GM23248 (cell line): Measurements from ENCODE around the gene WDR13.

Experiments used
- EZH2 ChIP-seq: fragments of 200-600 bp; sonication (generic); IDR thresholded peaks from 2 replicates; pipeline ENCODE4 v1.6.1; 2018; ENCODE audit warnings: antibody characterized with exemption, mild to moderate bottlenecking; ENCODE audit not compliant: insufficient read depth, poor library complexity, severe bottlenecking
- EZH2phosphoT487 ChIP-seq: fragments of 200-600 bp; sonication (generic); IDR thresholded peaks from 2 replicates; pipeline ENCODE4 v1.6.1; 2018; ENCODE audit warnings: antibody characterized with exemption, moderate library complexity, mild to moderate bottlenecking, low read depth; ENCODE audit not compliant: insufficient read depth

DNA sequence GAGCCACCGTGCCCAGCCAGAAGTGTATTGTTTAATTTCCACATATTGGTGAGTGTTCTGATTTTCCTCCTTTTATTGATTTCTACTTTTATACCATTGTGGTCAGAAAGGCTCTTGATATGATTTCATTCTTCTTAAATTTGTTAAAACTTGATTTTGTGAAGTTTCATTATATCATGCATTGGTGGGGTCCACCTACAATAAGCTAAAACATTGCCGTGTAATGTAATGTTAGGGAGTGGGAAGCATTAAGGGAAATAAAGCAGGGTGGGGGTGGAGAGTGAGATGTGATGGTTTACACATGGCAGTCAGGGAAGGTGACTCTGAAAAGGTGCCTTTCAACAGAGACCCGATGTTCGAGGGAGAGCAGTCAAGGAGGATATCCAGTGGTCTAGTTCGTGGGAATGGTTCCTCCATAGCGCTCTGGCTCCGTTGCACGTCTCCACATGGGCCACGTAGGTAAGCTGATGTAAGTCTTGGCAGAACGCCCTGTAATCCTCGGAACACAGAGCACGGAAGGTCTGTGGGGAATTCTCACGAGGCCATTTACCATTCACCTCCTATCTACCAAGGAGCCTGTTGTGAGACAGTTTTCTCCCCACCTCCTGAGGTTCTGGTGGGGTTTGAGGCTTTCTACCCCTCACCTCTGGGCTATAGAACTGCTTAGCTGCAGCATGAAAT lies 7.7 kb upstream of the WDR13 start:
- TF ChIP-seq EZH2: no peak
- TF ChIP-seq EZH2phosphoT487: no peak
